Colon (tissue), 2 donors: ENCODE data around the gene RARS1.

Source experiments
- FAIRE-seq: peaks from 2 replicates; lab custom pipeline; 2012; peaks lifted over from hg19 to GRCh38; lab: Jason Lieb, UNC
- donor health status: control.
- donor health status: control.

RARS1 gene

DNA sequence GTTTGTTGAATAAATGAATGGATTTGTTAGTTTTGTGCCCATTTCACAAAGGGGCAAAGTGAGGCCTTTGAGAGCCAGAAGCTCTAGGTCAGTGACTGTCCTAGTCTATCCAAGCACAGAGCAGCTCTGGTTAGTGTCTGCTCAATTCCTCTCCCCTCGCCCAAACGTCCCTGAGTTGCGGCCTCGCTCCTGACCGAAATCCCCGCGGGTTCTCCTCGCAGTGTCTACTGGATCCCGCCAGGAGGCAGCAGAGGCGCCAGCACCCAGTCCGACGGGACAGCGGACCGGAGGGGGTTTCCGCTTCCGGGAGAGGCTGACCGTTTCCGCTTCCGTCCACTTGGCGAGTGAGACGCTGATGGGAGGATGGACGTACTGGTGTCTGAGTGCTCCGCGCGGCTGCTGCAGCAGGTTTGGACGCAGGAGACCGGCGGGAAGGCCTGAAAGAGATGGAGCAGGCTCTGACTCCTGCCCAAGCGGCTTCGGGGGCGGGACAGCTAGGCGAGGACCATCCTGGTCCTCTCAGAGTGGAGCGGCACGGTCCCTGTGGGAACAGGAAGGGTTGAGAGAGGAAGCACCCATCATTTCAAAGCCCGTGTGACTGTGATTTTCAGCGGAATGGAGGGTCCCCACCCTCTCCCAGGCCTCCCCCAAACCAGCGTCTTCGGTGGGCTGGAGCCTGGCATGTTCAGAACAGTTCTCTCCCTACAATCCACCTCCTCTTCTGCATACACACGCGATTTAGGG is at the start of gene RARS1:
Gene RARS1, plus strand, starts transcription at position 336 of the 744 bp plus-strand sequence. Its CDS starts 28 bp downstream, at position 364.
- FAIRE-seq: no peak

DNA sequence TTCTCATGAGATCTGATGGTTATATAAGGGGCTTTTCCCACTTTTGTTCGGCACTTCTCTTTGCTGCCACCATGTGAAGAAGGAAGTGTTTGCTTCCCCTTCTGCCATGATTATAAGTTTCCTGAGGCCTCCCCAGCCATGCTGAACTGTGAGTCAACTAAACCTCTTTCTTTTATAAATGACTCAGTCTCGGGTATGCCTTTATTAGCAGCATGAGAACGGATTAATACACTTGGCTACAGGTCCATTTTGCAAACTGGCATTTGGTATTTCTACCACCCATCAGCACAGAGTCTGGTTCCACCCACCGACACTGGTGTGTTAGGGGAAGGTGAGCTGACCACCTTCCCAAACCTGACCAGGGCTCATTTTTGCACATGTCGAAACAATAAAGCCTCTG is 47.9 kb upstream of the RARS1 start:
- no peak for FAIRE-seq

DNA sequence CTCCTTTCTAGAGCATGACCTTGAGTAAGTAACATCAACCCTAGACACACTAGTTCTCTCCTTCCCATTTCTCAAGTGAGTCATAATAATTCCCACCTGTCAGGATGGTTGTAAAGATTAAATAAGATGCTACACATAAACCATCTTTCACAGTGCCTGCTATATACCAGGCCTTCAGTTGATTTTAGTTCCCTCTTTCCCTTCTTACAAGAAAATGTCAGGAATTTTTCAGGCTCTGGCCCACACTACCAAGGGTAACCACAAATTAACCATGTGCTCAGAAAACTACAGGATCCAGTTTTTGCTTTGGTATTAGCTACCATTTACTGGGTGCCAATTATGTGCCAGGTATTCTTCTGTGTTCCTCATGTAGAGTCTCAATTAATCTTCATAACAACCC is 42.7 kb upstream of the RARS1 start:
- no peak for FAIRE-seq

DNA sequence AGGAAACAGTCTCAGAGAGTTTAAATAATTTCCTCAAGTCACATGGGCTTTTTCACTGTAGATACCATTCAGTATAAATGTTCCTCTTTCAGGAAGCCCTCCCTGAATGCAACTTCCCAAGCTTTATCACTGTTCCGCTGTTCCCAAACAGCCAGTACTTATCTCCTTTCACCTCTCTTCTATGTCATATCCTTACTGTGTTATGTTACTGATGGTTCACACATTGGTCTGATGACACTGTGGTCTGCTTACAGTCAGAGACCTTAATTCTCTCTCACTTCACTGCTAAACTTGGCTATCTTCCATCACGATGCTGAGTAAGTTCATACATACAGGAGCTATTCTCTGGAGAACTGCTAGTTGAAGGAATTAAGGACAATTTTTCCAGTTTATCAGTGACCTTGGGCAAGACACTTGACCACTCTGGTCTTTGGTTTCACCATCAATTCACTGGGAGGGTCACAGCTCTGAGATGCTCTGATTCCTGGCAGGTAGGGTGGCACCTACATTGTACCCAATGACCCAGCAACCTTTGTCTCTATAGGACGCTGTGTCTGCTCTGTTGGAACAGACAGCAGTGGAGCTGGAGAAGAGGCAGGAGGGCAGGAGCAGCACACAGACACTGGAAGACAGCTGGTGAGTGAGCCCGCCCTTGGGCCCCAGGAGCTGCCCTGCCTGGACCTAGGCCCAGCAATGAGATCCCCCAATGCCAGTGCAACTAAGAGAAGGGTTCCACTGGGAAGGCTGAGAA is 42.1 kb upstream of the RARS1 start:
- FAIRE-seq: no peak

DNA sequence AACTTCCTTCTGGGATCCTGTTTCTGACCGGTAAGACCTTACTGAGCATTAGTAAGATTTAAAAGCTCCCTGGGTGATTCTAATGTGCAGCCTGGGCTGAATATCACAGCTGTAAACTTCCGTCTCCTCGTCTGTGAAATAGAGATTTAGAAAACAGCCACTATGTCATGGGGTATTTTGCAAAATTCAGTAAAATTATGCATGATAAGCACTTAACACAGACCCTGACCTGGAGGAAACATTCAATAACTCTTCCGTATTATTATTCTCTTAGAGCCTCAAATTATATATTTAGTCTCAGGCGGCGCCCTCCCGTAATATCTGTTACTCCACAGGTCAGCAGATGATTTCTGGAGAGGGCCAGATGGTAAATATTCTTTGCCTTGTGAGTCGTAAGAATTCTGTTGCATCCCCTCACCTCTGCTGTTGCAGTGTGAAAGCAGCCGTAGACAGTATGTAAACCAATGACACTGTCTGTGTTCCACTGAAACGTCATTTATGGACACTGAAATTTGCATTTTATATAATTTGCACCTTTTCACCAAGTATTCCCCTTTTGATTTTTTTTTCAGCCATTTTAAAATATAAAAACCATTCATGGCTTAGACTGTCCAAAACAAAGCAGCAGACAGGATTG is 39.2 kb upstream of the RARS1 start:
- FAIRE-seq: no peak

DNA sequence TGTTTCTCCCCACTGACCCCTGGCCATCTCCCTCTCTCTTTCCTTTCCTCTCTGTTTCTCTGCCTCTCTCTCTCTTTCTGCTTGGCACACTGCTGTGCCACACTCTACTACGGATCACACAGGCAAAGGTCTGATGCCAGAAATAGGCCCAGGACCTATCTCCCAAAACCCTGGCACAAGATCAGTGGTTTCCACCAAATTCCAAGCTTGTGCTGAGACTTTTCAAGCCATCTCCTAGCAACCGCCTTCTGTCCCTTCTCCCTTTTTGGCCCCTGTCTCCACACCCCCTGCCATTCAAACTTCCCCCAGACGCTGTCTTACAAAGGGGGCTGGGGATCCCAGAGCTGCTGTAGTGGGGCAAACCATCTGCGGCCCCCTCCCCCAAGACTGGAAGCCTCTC is 38.5 kb upstream of the RARS1 start:
- no peak for FAIRE-seq

DNA sequence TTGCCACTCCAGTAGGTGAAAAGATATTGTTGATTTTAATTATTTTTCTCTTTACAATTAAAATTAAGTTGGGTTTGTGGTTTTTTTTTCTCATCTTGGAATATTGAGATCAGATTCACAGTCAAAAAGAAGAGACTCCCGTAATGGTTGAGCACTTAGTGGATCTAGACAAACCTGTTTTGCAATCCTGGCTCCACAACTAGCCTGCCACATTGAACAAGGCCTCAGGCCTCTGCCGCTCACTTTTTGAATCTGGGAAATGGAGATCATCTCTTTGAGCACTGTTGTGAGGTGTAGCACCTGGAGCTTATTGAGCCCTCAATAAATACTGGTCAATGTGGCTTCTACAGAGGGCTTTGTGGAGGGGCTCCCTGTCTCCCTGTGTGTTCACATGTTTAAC is 37.1 kb upstream of the RARS1 start:
- no peak for FAIRE-seq

DNA sequence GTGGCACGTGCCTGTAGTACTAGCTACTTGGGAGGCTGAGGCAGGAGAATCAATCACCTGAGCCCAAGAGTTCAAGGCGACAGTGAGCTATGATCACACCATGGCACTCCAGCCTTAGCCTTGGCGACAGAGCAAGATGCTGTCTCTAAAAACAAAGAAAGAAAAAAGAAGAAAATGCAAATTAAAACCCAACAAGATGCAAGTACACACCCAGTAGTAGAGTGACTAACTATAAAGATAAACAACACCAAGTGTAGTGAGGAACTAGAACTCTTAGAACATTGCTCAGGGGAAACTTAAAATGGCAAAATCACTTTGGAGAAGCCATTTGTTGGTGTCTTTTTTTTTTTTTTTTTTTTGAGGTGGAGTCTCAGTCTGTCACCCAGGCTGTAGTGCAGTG is 34.7 kb upstream of the RARS1 start:
- FAIRE-seq: no peak

DNA sequence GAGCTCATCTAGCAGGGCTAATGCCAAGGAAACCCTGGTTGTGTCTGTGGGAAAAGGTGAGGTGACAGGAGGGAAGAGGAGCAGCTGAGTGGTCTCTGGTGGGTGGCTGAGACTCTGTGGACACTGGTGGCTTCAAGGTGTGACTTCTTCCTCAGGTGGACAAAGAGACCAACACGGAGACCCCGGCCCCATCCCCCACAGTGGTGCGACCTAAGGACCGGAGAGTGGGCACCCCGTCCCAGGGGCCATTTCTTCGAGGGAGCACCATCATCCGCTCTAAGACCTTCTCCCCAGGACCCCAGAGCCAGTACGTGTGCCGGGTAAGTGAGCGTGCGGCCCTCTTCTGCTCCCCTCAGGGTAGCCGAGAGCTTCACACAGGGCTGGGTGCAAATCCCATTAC is 31.1 kb upstream of the RARS1 start:
- no peak for FAIRE-seq

DNA sequence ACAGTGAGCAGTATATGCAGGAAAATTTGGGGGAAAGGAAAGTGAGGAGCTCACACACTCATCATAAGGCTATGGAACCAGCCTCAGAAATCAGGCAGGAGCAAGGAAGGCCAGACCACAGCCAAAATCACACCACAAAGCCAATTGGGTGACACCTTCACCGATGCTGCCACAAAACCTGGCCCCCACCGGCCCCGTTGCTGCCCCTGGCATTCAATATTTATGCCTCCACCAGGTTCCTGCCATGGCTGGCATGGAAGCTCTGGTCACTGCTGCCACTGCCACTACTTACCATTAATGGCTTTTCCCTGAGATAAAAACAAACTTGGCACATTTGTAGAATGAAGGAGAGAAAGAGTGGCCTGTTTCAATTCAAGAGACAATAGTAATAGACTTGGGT is 28.7 kb upstream of the RARS1 start:
- FAIRE-seq: no peak

DNA sequence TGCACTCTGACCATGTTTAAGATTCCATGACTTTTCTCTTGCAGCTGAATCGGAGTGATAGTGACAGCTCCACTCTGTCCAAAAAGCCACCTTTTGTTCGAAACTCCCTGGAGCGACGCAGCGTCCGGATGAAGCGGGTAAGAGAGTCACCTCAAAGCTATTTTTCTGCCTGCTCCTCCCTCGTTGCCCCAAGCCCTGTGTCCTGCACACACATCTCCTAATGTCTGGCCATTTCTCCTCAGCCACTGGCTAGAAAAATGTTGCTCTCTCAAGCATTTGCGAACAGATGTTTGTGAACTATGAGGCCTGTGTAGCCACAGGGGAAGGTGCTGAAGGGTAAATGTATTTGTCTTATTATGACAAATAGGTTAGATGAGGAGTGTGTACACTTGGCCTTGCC is 25.7 kb upstream of the RARS1 start:
- FAIRE-seq: no peak

DNA sequence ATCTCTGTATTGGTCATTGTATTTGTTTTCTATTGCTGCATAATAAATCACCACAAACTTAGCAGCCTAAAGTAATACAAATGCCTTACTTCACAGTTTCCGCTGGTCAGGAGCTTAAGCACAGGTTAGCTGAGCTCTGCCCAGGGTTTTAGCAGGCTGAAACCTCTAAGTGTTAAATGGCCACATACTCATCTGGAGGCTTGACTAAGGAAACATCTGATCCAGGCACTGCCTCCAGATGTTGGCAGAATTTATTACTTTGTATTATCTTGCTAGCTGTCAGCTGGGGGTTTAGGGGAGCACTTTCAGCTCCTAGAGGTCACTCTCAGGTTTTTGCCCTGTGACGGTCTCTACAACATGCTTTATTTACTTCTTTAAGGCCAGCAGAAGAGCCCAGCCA is 23.2 kb upstream of the RARS1 start:
- no peak for FAIRE-seq

DNA sequence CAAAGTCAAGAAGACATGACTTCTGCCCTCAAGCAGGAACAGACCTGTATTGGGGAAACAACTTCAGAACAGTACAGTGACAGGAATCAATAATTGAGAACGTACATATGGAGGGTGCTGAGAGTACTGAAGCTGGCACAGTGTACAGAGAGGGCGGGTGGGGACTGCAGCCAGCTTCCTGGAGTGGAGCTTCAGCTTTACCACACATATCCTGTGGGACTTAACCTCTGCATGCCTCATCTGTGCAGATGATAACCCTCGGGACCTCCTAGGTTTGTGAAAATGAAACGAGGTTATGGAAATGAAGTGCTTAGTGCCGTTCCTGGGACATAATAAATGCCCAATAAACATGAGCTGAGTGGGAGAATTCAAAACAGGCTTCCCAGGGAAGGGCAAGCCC is 22.1 kb upstream of the RARS1 start:
- FAIRE-seq: no peak

DNA sequence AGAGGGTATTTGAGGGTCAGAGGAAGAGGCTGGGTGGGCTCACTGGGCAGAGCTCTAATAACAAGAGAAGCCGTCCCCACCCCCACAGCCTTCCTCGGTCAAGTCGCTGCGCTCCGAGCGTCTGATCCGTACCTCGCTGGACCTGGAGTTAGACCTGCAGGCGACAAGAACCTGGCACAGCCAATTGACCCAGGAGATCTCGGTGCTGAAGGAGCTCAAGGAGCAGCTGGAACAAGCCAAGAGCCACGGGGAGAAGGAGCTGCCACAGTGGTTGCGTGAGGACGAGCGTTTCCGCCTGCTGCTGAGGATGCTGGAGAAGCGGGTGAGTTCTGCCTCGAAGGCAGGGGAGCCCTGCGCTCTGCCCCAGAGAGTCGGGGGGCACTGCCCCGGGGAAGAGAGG is 21.6 kb upstream of the RARS1 start:
- no peak for FAIRE-seq

DNA sequence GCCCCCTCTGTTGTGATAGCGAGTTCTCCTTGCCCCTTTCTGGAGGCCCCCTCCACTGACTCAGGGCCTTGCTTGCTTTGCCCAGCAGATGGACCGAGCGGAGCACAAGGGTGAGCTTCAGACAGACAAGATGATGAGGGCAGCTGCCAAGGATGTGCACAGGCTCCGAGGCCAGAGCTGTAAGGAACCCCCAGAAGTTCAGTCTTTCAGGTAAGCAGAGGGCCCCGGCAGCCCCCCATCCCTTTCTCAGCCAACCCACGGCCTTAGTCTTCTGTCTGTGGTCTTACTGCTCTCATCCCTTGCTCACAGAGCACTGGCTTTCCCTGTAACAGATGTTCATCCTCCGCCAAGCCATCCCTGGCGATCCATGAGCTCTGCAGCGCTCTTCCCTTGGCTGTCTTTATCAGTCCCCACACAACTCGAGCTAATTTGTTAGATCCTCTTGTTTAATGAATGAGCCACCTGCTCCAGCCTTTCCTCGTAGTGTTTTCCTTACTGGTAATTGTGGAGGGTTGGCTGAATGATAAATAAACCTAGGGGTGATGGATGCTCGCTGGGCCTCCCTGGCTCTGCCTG is 18.4 kb upstream of the RARS1 start:
- FAIRE-seq: no peak

DNA sequence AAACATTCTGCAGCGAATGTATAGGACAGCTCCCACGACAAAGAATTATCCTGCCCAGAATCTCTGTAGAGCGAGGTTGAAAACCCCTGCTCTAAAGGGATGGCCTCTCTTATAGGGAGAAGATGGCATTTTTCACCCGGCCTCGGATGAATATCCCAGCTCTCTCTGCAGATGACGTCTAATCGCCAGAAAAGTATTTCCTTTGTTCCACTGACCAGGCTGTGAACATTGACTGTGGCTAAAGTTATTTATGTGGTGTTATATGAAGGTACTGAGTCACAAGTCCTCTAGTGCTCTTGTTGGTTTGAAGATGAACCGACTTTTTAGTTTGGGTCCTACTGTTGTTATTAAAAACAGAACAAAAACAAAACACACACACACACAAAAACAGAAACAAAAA is 17.4 kb upstream of the RARS1 start:
- FAIRE-seq: no peak

DNA sequence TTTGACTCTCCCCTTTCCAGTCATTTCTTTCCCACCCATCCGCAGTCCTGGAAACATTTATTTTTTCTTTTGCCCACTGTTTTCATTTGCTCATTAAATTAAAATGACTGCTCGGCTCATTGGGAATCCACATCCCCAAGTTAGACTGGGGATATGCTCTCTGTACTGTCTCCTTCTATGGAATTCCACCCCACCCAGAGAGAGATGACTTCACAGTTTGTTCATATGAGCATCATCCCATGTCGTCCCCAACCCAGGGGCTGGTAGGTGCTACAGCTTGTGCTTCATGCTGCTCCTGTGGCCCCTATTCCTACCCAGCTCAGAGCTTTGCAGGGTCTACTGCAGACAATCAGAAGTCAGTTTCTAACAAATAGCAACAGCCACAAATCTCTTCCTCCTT is 16.5 kb upstream of the RARS1 start:
- no peak for FAIRE-seq

DNA sequence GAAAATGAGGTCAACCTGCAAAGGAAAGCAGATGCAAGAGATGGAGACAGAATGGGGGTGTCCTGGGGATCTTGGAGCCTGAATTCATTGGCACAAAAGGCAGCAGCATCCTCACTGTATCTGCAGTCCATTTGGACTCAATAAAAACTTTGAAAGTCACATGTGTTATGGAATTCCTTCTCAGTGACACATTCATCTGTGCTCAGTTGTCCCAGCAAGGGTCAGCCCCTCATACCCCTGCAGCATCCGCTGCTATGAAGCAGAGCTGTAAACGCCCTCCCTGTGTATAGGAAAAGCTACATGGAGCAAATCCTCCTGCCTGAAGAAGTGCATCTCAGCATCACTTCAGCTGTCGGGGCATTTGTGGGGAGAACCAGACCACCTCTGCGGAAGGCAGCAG is 14.5 kb upstream of the RARS1 start:
- FAIRE-seq: no peak

DNA sequence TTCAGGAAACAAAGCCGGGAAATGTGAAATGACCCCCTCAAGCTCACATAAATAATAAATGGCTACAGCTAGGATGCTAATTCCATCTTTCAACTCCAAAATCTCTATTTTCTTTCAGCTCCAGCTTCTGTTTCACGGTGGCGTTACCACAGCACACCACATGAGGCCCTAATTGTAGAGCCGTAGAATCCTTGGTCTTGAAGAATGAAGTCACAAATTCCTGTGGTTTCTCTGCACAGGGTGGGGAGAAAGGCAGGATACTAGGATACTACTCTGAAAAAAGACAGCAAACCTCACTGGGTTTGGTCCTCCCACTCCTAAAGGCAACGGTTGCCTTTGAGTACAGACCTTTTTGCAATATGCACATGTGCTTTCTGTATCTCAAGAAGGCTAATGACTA is 13.9 kb upstream of the RARS1 start:
- FAIRE-seq: no peak

DNA sequence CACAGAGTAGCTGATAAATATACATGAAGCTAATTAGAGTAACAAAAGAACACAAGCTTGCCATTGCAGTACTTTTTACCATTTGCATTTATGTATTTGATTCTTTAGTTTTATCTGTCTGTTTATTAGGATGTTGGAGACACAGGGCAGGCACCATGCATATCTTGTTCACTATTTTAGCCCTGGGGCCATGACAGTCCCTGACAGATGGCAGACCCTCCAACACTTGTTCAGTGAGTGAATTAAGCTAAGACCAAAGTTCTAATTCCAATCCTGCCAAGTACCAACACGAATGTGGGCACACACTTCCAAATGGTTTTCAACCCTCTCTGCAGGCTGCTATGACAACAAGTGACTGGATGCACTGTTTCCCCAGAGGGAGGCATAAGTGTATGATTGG is 12.0 kb upstream of the RARS1 start:
- no peak for FAIRE-seq

DNA sequence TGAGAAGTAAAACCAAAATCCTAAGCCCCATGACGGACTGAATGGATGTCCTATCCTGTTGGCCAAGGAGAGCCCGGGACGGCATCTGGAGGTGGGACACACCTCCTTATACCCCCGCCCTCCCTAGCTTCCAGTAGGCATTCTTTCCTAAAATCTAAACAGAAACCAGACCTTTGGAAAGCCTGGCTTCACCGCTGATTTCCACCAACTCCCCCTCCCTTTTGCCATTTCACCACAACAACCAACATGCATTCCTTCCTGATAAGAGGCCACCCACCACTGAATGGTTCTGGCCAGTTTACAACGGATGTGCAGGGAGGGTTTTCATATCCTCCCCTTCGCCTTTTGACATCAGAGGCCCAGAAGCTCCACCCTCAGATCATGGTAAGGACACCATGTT is 9.2 kb upstream of the RARS1 start:
- FAIRE-seq: no peak

DNA sequence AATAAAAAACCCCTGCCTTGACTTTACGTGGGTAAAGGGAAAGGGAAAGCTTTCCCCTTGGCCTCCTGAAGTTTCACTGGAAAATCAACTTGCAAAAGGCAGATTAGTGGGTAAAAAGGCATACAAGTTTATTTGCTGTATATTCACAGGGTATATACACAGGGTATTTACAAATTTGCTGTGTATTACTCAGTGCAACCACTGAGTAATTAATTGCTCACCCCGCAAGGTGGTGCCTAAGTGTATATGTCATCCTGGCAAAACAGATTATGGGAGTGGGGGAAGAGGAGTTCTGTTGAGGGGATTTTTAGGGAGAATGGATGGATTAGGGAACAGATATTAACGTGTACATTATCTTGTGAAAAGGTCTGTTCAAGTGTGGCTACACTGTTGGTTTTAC is 7.1 kb upstream of the RARS1 start:
- FAIRE-seq: no peak

DNA sequence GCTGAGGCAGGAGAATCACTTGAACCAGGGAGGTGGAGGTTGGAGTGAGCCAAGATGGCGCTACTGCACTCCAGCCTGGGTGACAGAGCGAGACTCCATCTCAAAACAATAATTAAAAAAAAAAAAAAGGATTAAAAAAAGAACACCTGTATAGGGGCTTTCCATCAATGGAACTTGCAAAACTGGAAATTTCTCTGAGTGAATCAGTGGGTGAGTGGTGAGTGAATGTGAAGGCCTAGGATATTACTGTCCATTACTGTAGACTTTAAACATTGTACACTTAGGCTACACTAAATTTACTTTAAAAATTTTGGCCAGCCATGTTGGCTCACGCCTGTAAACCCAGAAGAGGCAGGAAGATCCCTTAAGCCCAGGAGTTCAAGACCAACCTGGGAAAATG is 5.7 kb upstream of the RARS1 start:
- no peak for FAIRE-seq
